LHCN-M2 (cell line): ENCODE results near the gene PRKAG2. TPM values are rescaled to one million over a fixed set of nuclear protein-coding genes. Genes with fewer than 3 reads are reported as not detected.
"Not testable (repeated sequence)": the region's sequence is repeated elsewhere in the genome, so short reads cannot be mapped to it uniquely, and the experiment has no call there.

Experiments
- DNase-seq: peaks from one replicate; pipeline ENCODE4 v3.0.0-alpha.2; 2012; ENCODE audit warnings: low read depth
- total RNA-seq: library from RNA; depleted of rRNA; stranded (reverse); fragments of >200 nt; gene quantifications from 2 replicates; pipeline ENCODE4 v1.2.3, GENCODE V29; 2014

The PRKAG2 gene
- total RNA-seq, 1 experiment from 2014 or later: 24.2 TPM

- no peak for DNase-seq
Observed at GRCh38 chr7:151851145-151851751, 25.7 kb downstream of the PRKAG2 start.

DNA sequence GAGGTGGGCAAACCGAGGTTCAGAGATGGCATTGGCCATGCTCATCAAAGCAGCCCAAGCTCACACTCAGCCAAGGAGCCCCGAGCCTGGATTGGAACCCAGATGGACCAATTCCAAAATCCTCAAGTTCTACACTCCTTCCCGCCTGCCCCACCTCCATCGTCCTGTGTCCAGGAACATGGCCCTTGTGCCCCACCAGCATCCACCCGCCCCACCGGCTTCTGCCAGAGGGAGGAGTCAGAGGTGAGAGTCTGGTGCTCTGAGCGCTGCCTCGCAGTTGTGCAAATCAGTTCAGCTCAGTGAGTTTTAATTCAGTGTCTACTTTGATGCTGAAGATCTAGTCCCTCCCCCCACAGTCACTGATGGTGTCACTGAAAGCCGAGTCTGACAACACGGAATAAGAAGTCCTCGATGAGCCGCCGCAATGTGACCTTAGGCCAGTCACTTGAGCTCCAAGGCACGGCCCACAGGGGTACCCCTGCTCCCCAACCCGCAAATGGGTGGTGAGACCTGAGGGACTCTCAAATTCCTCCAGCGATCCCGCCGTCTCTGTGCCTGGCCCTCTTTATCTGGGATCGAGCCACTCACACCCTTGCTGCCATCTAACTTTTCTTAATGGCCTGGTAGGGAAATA, 26.3 kb downstream of the PRKAG2 start:
- no peak for DNase-seq

- no peak for DNase-seq
Observed at GRCh38 chr7:151849879-151850260, 27.0 kb downstream of the PRKAG2 start.

- DNase-seq: no peak
Observed at GRCh38 chr7:151849008-151849878, 27.7 kb downstream of the PRKAG2 start.

- DNase-seq: peak; percentile 9
Observed at GRCh38 chr7:151847681-151848081, 29.2 kb downstream of the PRKAG2 start.

DNA sequence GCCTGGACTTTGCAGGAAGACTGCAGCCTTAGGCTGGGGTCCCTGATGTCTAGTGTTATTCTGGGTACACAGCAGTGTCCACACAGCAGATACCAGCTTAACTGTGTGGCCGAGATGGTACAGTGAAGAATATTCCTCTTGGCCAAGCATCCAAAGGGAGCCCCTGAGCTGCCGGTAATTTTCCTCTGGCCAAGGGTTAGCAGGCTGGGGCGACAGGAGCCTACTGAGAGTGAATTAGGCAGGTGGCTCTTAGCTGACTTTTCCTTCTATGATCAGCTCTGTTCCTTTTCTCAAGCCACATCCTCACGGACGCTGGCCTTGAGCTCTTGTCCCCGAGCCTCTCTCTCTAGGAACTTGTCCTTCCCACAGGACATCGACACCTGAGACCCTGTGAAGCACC, 29.8 kb downstream of the PRKAG2 start:
- no peak for DNase-seq

GRCh38 chr7:151845412-151846205, 31.3 kb downstream of the PRKAG2 start:
- no peak for DNase-seq

DNA sequence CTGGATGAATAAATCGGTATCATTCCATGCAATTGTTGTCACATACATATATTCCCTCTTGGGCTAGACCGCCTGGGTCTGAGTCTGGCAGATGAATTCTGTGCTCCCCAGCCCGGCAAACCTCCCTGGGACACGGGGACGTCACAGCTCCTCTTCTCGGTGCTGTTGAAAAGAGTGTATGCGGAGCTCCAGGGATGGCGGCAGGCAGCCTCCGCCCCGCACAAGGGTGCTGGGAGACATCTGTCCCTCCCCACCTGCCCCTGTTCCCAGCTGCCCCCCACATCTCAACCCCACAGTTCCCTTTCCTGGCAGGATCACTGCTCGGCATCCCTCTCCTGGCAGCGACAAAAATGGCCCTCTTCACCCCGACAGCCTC, 32.1 kb downstream of the PRKAG2 start:
- DNase-seq: no peak

- DNase-seq: peak; percentile 84
Observed at GRCh38 chr7:151844071-151844824, 32.7 kb downstream of the PRKAG2 start.

GRCh38 chr7:151843181-151843580, 33.7 kb downstream of the PRKAG2 start:
- peak; percentile 49 for DNase-seq

- DNase-seq: not testable (repeated sequence)
Observed at GRCh38 chr7:151841395-151842051, 35.4 kb downstream of the PRKAG2 start.

DNA sequence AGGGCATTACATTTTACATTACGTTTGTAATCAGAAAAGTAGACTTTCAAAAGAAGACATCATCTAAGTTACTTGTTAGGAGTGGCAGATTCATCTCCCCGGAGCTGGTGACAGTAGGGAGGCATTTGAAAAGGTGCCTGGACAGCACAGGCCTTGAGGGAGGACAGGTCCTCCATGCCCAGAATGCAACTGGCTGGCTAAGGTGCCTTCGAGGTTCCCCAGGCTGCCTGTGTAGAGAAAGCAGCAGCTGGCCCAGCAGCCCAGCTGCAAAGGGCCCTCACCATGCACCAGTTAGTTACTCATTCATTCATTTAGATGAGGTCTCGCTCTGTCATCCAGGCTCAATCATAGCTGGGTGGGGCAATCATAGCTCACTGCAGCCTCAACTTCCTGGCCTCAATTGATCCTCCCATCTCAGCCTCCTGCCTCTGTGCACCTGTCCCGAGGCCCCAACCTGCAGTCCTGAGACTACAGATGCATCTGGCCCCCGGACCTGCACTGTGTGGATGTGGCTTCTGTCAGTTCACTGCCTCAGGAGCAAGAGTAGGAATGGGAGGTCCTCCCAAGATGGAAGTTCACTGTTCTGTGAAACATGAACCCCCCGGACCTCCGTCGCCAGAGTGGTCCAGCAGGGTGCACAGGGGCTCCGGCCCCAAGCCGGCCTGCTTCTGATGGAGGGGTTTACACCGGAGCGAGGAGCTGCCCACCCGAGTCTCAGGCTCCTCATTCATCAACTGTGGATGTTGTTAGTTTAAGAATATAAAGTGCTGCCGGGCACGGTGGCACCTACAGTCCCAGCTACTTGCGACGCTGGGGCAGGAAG, 36.6 kb downstream of the PRKAG2 start:
- DNase-seq: no peak

DNA sequence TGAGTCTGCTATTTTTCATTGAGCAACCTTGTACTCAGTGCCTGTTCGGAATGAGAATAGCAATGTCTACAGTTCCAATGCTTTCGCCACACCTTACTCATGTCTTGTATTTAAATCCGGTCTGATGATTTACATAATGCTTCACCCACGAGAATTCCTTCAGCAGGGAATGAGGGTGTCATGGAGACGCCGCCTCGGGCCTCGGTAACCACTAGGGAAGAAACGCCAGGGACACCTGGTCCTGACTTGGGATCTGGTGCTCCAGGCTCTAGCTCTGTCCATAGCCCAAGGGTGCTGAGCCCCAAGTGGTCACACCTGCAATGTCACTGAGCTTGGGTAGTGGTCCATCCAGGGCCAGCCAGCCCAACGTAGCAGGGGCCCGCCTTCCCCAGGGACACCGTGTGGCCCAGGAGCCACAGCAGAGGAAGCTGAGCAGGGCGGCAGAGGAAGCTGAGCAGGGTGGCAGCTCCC, 37.4 kb downstream of the PRKAG2 start:
- no peak for DNase-seq

GRCh38 chr7:151838861-151839381, 38.0 kb downstream of the PRKAG2 start:
- no peak for DNase-seq

DNA sequence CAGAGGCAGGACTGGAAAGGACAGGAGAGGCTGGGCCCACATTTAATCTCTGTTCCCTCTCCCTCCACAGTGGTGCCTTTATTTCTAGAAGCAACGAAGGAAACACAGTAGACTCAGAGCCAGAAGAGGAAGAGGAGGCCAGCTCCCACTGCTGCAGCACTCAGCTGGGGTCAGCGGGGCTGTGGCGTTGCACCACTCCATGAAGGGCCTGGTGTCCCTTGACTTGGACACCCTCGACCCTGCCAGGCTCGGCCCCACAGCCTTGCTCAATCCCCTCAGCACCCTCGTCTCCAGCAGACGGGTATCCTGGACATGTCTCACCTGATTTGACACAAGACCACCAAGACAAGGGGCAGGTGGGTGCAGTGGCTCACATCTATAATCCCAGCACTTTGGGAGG, 38.8 kb downstream of the PRKAG2 start:
- no peak for DNase-seq

- DNase-seq: no peak
Observed at GRCh38 chr7:151837285-151838042, 39.5 kb downstream of the PRKAG2 start.

DNA sequence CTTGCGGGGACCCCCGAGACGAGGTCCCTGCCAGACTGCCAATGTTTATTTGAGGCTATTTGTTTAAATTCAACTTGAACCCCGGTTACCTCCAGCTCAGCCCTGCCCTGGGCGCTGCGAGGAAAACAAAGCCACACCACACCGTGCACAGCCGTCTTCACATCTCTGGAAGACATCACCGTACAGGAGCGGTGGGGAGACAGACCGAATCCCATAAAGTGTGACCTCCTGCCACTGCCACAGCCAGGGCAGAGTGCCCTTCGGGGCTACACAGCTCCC, 40.0 kb downstream of the PRKAG2 start:
- DNase-seq: no peak

DNA sequence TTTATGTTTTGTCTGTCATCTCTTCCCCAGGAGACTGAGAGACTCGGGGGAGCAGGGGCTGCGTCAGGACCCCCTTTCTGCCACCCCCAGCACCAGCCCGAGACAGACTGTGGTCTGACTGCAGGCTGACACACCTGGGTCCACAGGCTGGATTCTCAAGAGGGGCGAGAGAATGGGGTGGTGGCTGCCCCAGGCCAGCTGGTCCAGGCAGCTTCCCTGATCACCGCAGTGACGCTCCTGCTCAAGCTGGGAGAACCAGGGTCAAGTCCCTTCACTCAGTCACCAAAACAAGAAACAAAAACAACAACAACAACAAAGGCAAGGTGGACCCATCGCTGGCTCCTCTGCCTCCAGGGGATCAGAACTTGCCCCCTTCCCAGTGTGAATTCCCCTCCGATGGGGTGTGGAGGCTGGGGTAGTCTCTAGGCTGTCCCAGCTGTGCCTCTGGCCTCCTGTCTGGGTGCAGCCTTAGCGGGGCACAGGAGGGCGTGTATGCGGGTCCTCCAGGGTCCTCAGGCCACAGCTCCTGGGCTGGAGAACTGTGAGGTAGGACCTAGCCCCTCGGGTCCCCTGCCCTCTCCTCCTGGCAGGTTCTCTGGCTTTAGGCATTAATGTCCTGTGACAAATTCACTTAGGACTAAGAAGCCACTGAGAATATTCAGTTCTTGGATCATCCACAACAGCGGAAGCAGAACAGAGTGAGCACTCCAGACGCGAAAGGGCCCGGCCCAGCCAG, 40.6 kb downstream of the PRKAG2 start:
- DNase-seq: no peak
